NCI-H128 (cell line): ENCODE data around the gene HCN4.
A peak's percentile ranks its signal among the peaks of the same experiment; 100 is the strongest.

Source experiments
- DNase-seq: peaks from one replicate; lab custom pipeline; 2025; ENCODE audit not compliant: unreplicated experiment; lab: John Stamatoyannopoulos, UW

HCN4 gene

GRCh38 chr15:73380661-73381060, 11.9 kb upstream of the HCN4 start:
- DNase-seq, result no peak

GRCh38 chr15:73378089-73378488, 9.3 kb upstream of the HCN4 start:
- no peak for DNase-seq

GRCh38 chr15:73375755-73376305, 7.1 kb upstream of the HCN4 start:
- peak; percentile 44 for DNase-seq

- no peak for DNase-seq
Measured at GRCh38 chr15:73375012-73375411, 6.3 kb upstream of the HCN4 start.

GRCh38 chr15:73374604-73375003, 5.8 kb upstream of the HCN4 start:
- DNase-seq, result no peak

- no peak for DNase-seq
Measured at GRCh38 chr15:73373221-73373620, 4.5 kb upstream of the HCN4 start.

GRCh38 chr15:73371812-73372211, 3.1 kb upstream of the HCN4 start:
- DNase-seq, result no peak

- no peak for DNase-seq
Measured at GRCh38 chr15:73370151-73370550, 1.4 kb upstream of the HCN4 start.

- DNase-seq, result no peak
Measured at GRCh38 chr15:73369154-73369694, 466 bp upstream of the HCN4 start.

GRCh38 chr15:73367624-73368300, 996 bp downstream of the HCN4 start:
- DNase-seq, result no peak

GRCh38 chr15:73366766-73367623, 1.8 kb downstream of the HCN4 start:
- DNase-seq, result no peak

GRCh38 chr15:73364070-73364469, 4.7 kb downstream of the HCN4 start:
- no peak for DNase-seq

GRCh38 chr15:73362900-73363299, 5.9 kb downstream of the HCN4 start:
- DNase-seq, result no peak

GRCh38 chr15:73361337-73361736, 7.4 kb downstream of the HCN4 start:
- DNase-seq, result no peak

GRCh38 chr15:73359651-73360050, 9.1 kb downstream of the HCN4 start:
- DNase-seq, result no peak

GRCh38 chr15:73357999-73358665, 10.6 kb downstream of the HCN4 start:
- DNase-seq, result no peak

- no peak for DNase-seq
Measured at GRCh38 chr15:73355612-73356265, 13.0 kb downstream of the HCN4 start.

GRCh38 chr15:73354241-73354640, 14.5 kb downstream of the HCN4 start:
- DNase-seq, result no peak

GRCh38 chr15:73353734-73354133, 15.0 kb downstream of the HCN4 start:
- no peak for DNase-seq

- no peak for DNase-seq
Measured at GRCh38 chr15:73352082-73352481, 16.7 kb downstream of the HCN4 start.

- DNase-seq, result no peak
Measured at GRCh38 chr15:73349191-73349590, 19.6 kb downstream of the HCN4 start.
